ENCODE measurements around the gene PPP1R15B.

Gene PPP1R15B

DNA sequence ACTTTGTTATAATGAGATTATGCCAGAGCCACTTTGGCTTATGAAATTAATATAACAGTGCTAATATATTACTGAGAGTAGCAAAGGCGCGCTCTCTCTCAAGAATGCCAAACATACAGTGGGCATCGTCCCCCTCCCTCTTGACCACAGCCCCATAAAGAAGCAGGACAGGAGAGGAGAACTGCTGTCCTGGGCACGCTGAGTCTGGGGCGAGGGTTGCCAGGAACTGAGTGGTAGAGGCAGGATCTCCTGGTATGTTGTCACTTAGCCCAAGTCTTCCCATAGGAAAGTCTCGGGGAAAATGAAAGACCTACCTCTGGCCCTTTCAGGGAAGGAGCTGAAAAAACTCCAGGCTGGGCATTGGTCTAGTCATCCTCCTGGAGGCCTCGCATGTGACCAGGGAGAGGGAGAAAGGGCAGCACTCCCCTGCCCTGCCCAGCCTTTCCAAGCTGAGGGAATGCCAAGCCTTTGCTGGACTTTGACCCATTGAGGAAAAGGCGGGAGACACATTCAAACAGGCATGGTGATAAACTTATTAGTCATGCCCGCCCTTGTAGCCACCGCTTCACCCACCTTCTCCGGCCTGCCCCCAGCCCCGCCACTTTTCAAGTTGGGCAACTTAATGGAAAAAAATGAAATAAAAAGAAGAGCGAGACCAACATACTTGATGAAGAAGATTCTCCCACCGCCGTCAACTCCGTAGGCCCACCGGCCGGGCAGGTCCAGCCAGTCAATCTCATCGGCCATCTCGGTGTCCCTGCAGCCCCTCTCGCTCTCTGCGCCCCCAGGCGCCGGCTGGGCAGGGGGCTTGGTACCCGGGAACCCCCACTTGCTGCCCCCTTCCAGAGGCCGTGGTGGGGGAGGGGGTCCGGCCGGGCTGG lies 34.5 kb downstream of the PPP1R15B start:
- in situ Hi-C loops (cut with HindIII; ENCODE audit: low pct_ligation_motif_present, low sequenced_read_pairs): no loop called here
- Histone ChIP-seq H3K4me3 (ENCODE audit: low read depth, low read length) (no peak overlapping the region), H3K27ac (no peak overlapping the region), H3K27me3 (replicated peaks) (peaks cover 63% of the 10 kb centered on the region), H3K36me3 (replicated peaks) (no peaks in the 10 kb centered on the region)
- TF ChIP-seq, protein P1, sequence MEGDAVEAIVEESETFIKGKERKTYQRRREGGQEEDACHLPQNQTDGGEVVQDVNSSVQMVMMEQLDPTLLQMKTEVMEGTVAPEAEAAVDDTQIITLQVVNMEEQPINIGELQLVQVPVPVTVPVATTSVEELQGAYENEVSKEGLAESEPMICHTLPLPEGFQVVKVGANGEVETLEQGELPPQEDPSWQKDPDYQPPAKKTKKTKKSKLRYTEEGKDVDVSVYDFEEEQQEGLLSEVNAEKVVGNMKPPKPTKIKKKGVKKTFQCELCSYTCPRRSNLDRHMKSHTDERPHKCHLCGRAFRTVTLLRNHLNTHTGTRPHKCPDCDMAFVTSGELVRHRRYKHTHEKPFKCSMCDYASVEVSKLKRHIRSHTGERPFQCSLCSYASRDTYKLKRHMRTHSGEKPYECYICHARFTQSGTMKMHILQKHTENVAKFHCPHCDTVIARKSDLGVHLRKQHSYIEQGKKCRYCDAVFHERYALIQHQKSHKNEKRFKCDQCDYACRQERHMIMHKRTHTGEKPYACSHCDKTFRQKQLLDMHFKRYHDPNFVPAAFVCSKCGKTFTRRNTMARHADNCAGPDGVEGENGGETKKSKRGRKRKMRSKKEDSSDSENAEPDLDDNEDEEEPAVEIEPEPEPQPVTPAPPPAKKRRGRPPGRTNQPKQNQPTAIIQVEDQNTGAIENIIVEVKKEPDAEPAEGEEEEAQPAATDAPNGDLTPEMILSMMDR (IDR thresholded peaks at IDR 0.05; ENCODE audit: low read depth, low read length, missing control alignments): no peak
- no peak for DNase-seq

DNA sequence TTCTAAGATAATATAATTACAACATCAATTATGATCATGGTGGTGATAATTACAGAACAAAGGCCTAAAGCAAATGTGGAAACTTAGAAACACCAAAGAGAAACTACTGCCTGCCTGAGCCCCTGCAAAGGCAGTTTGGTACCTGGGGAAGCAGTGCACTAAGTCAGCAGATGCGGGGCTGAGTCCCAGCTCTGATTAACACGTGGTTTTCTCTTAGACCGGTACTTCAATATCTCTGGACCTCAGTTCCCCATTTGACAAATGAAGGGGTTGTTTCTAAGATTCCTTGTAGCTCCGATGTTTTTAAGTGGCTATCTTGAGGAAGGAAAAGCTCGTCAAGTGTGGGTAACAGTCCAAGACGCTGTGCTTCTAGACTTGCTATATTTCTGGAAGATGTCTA lies 35.2 kb downstream of the PPP1R15B start:
- in situ Hi-C loops (cut with HindIII; ENCODE audit: low pct_ligation_motif_present, low sequenced_read_pairs): no loop called here
- Histone ChIP-seq H3K27ac (no peak overlapping the region), H3K27me3 (replicated peaks) (peaks cover 69% of the 10 kb centered on the region), H3K4me3 (ENCODE audit: low read depth, low read length) (no peak overlapping the region), H3K36me3 (replicated peaks) (no peaks in the 10 kb centered on the region)
- TF ChIP-seq, protein P1 (IDR thresholded peaks at IDR 0.05; ENCODE audit: low read depth, low read length, missing control alignments): no peak
- DNase-seq: no peak

DNA sequence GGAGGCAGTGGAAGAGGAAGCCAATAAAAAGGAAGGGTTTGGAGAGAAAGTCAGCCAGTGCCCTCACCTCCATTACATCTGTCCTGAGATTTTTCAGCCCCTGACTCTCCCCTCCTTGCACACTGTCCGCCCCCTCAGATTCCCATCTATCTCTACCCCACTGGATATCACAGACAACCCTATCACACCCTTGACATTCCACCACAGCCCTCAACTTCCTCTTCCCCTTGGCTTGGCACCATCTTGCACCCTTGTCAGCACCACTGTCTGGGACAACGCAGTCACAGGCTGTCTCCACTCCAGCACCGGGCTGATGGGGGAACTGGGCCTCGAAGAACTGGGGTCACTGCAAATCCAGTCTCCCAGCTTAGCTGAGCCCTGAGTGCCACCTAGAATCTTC lies 37.7 kb downstream of the PPP1R15B start:
- in situ Hi-C loops (cut with HindIII; ENCODE audit: low pct_ligation_motif_present, low sequenced_read_pairs): loop anchor here (25.0 kb wide), 1 partner anchor 212 kb away; the partner anchor contains the start of genes ETNK2 and REN
- peaks cover 58% of the 10 kb centered on the region for H3K27me3 ChIP-seq (replicated peaks)
- DNase-seq: no peak

DNA sequence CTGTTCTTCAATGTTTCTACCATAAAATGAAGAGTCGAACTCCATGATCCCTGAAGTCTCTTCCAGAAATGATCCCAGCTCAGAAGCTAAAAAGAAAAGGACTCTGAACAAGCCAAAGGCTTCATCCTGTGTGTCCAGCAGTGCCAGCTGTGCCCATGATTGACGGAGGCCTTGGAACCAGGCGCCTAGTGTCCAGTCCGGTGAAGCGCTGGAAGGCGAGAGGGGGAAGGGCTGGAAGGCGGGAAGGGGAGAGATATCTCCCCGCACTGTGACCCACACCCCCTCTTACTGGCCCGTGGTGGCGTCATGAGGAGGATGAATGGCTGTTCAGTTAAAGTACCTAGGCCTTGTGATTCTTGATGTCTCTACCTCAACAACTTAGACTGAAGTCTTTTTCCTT lies 41.4 kb downstream of the PPP1R15B start:
- in situ Hi-C loops (cut with HindIII; ENCODE audit: low pct_ligation_motif_present, low sequenced_read_pairs): loop anchor here (25.0 kb wide), 1 partner anchor 208 kb away; the partner anchor contains the start of genes ETNK2 and REN
- H3K36me3 ChIP-seq (replicated peaks): no peaks in the 10 kb centered on the region

More for the DNA sequence above, 37.7 kb downstream of the PPP1R15B start:
- no peak overlapping the region for H3K4me3 ChIP-seq (ENCODE audit: low read depth, low read length)
- H3K36me3 ChIP-seq (replicated peaks): no peaks in the 10 kb centered on the region
- H3K27ac ChIP-seq: no peak overlapping the region
- TF ChIP-seq, protein P1 (IDR thresholded peaks at IDR 0.05; ENCODE audit: low read depth, low read length, missing control alignments): no peak

DNA sequence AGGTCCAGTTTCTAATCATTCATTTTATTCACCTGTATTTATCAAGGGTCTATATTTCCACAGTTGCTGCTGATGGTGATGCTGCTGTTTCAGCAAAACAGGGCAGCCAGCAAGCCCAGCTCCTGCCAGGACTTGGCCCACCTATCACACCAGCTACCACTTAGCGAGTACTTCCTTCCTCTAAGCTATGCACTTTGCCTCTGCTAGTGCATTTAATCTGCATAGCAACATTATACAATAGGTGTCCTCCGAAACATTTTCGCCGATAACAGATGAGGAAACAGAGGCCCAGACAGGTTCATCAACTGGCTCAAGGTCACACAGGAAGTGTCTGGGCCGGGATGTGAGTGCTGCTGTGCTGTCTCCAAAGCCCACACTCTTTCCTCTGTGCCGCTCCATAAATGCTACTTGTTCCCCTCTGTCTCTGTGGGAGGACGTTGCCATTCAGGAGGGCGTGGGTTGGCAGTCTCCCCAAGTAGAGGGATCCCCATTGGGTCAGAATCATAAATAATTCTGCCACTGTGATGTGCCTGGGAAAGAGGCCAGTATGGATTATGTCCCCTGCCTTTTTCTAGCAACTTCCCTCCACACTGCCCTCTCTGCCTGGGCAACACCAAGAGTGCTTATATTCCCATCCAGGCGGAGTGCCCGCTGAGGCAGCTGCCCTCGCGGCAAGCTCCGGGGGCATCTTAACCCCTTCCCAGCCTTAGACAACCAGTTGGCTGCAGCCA lies 42.5 kb downstream of the PPP1R15B start:
- in situ Hi-C loops (cut with HindIII; ENCODE audit: low pct_ligation_motif_present, low sequenced_read_pairs): loop anchor here (25.0 kb wide), 1 partner anchor 207 kb away; the partner anchor contains the start of genes ETNK2 and REN
- H3K27ac ChIP-seq: no peak overlapping the region
- no peak overlapping the region for H3K4me3 ChIP-seq (ENCODE audit: low read depth, low read length)
- H3K36me3 ChIP-seq (replicated peaks): no peaks in the 10 kb centered on the region
- TF ChIP-seq, protein P1 (IDR thresholded peaks at IDR 0.05; ENCODE audit: low read depth, low read length, missing control alignments): no peak
- no peak for DNase-seq
- H3K27me3 ChIP-seq (replicated peaks): peaks cover 16% of the 10 kb centered on the region

More for the DNA sequence above, 41.4 kb downstream of the PPP1R15B start:
- no peak for DNase-seq
- Histone ChIP-seq H3K27me3 (replicated peaks) (peaks cover 22% of the 10 kb centered on the region), H3K4me3 (ENCODE audit: low read depth, low read length) (no peak overlapping the region), H3K27ac (no peak overlapping the region)
- TF ChIP-seq, protein P1 (IDR thresholded peaks at IDR 0.05; ENCODE audit: low read depth, low read length, missing control alignments): no peak

Measured in brain microvascular endothelial cell (primary cell).